Neural progenitor cell (in vitro differentiated cells): ENCODE results near the gene GNG3. TPM values are rescaled to one million over a fixed set of nuclear protein-coding genes. Genes with fewer than 3 reads are reported as not detected.

Experiments used
- DNase-seq: peaks from one replicate; pipeline ENCODE4 v3.0.0-alpha.2; 2016; ENCODE audit warnings: low spot score
- H2AFZ ChIP-seq: fragments of 200-600 bp; sonication (generic); replicated peaks from 2 replicates; pipeline ENCODE4 v1.6.1; 2016; ENCODE audit warnings: antibody characterized with exemption
- H3F3A ChIP-seq: fragments of 200-600 bp; sonication (generic); 2 replicates; pipeline ENCODE4 v1.6.1; 2016; ENCODE audit warnings: antibody characterized with exemption, low read depth
- H3K27ac ChIP-seq: fragments of 200-600 bp; sonication (generic); 2 replicates; pipeline ENCODE4 v1.5.1; 2016; ENCODE audit warnings: mild to moderate bottlenecking
- H3K27me3 ChIP-seq: fragments of 200-600 bp; sonication (generic); 2 replicates; pipeline ENCODE4 v1.6.1; 2016; ENCODE audit warnings: mild to moderate bottlenecking, moderate library complexity
- H3K36me3 ChIP-seq: fragments of 200-600 bp; sonication (generic); 2 replicates; pipeline ENCODE4 v1.5.1; 2016
- H3K4me1 ChIP-seq: fragments of 200-600 bp; sonication (generic); 2 replicates; pipeline ENCODE4 v1.6.1; 2016; ENCODE audit warnings: mixed run types
- H3K4me2 ChIP-seq: fragments of 200-600 bp; sonication (generic); 2 replicates; pipeline ENCODE4 v1.6.1; 2016
- H3K4me3 ChIP-seq: fragments of 200-600 bp; sonication (generic); 2 replicates; pipeline ENCODE4 v1.5.1; 2016
- H3K79me2 ChIP-seq: fragments of 200-600 bp; sonication (generic); 2 replicates; pipeline ENCODE4 v1.6.1; 2016; ENCODE audit warnings: low read depth
- H3K9ac ChIP-seq: fragments of 200-600 bp; sonication (generic); 2 replicates; pipeline ENCODE4 v1.6.1; 2016
- H3K9me3 ChIP-seq: fragments of 200-600 bp; sonication (generic); 2 replicates; pipeline ENCODE4 v1.5.1; 2016; ENCODE audit warnings: low read depth
- H4K20me1 ChIP-seq: fragments of 200-600 bp; sonication (generic); 2 replicates; pipeline ENCODE4 v1.6.1; 2016; ENCODE audit warnings: low read depth
- H3K27ac Mint-ChIP-seq: 3 replicates; pipeline ENCODE4 v1.8.0; 2021; ENCODE audit warnings: mixed read lengths
- H3K27me3 Mint-ChIP-seq: 2 replicates; pipeline ENCODE4 v1.8.0; 2022; ENCODE audit warnings: low read depth, mild to moderate bottlenecking, inconsistent platforms, moderate library complexity, mixed read lengths; ENCODE audit not compliant: insufficient read depth
- H3K36me3 Mint-ChIP-seq: 3 replicates; pipeline ENCODE4 v1.8.0; 2021; ENCODE audit warnings: mixed read lengths
- H3K4me1 Mint-ChIP-seq: 3 replicates; pipeline ENCODE4 v1.8.0; 2021; ENCODE audit warnings: mixed read lengths
- H3K4me3 Mint-ChIP-seq: 3 replicates; pipeline ENCODE4 v1.8.0; 2021; ENCODE audit warnings: mild to moderate bottlenecking, moderate library complexity, mixed read lengths
- H3K9me3 Mint-ChIP-seq: 3 replicates; pipeline ENCODE4 v1.8.0; 2020; ENCODE audit warnings: mixed read lengths
- CTCF ChIP-seq: fragments of 200-600 bp; sonication (generic); IDR thresholded peaks from 2 replicates; pipeline ENCODE4 v1.5.1; 2017; ENCODE audit warnings: antibody characterized with exemption, mild to moderate bottlenecking
- EZH2 ChIP-seq: fragments of 200-600 bp; sonication (generic); IDR thresholded peaks from 2 replicates; pipeline ENCODE4 v1.6.1; 2017; ENCODE audit warnings: antibody characterized with exemption, mild to moderate bottlenecking, moderate library complexity
- EZH2phosphoT487 ChIP-seq: fragments of 200-600 bp; sonication (generic); IDR thresholded peaks from 2 replicates; pipeline ENCODE4 v1.6.1; 2017; ENCODE audit warnings: antibody characterized with exemption
- total RNA-seq: library from RNA; depleted of rRNA; stranded (reverse); fragments of >200 nt; gene quantifications from 2 replicates; pipeline ENCODE4 v1.2.3, GENCODE V29; 2015; ENCODE audit warnings: low replicate concordance

Gene GNG3
- total RNA-seq, 1 donor from 2014 or later: not detected

- H3K27ac Mint-ChIP-seq: peak overlapping the region; percentile 95
- peak overlapping the region; percentile 66 for H2AFZ ChIP-seq
- H3K27me3 ChIP-seq: no peaks in the 10 kb centered on the region
- H3K79me2 ChIP-seq: peaks cover 16% of the 10 kb centered on the region
- no peaks in the 10 kb centered on the region for H4K20me1 ChIP-seq
- TF ChIP-seq EZH2phosphoT487: no peak
- H3K4me3 Mint-ChIP-seq: peak overlapping the region; percentile 88
- no peak for DNase-seq
- peaks cover 19% of the 10 kb centered on the region for H3K36me3 Mint-ChIP-seq
- peaks cover 8% of the 10 kb centered on the region for H3K27me3 Mint-ChIP-seq
- H3K4me1 ChIP-seq: peaks cover 32% of the 10 kb centered on the region
- H3K36me3 ChIP-seq: peaks cover under 1% of the 10 kb centered on the region
- no peaks in the 10 kb centered on the region for H3K9me3 Mint-ChIP-seq
- peaks cover 49% of the 10 kb centered on the region for H3F3A ChIP-seq
- peak overlapping the region; percentile 15 for H3K27ac ChIP-seq
- H3K4me1 Mint-ChIP-seq: peaks cover 44% of the 10 kb centered on the region
- H3K4me2 ChIP-seq: peak overlapping the region; percentile 96
- no peaks in the 10 kb centered on the region for H3K9me3 ChIP-seq
- H3K4me3 ChIP-seq: peak overlapping the region; percentile 60
- H3K9ac ChIP-seq: peak overlapping the region; percentile 74
Measured at GRCh38 chr11:62705413-62705812, 2.1 kb upstream of the GNG3 start.

- H3K27ac Mint-ChIP-seq: peak overlapping the region; percentile 95
- Histone ChIP-seq H3K9ac (peak overlapping the region; percentile 74), H3K4me1 (peaks cover 32% of the 10 kb centered on the region), H3K27me3 (no peaks in the 10 kb centered on the region), H3K9me3 (no peaks in the 10 kb centered on the region), H3K79me2 (peaks cover 16% of the 10 kb centered on the region), H3K36me3 (no peaks in the 10 kb centered on the region), H3K4me2 (peak overlapping the region; percentile 96), H2AFZ (peak overlapping the region; percentile 66), H3K4me3 (peak overlapping the region; percentile 60), H3K27ac (peak overlapping the region; percentile 72), H3F3A (peaks cover 56% of the 10 kb centered on the region), H4K20me1 (no peaks in the 10 kb centered on the region)
- peaks cover 8% of the 10 kb centered on the region for H3K27me3 Mint-ChIP-seq
- peaks cover 20% of the 10 kb centered on the region for H3K36me3 Mint-ChIP-seq
- no peaks in the 10 kb centered on the region for H3K9me3 Mint-ChIP-seq
- peak; percentile 99 for DNase-seq
- TF ChIP-seq EZH2phosphoT487: no peak
- TF ChIP-seq EZH2: no peak
- TF ChIP-seq CTCF: no peak
- peak overlapping the region; percentile 88 for H3K4me3 Mint-ChIP-seq
- H3K4me1 Mint-ChIP-seq: peaks cover 47% of the 10 kb centered on the region
Measured at GRCh38 chr11:62705880-62706849, 1.3 kb upstream of the GNG3 start.

GRCh38 chr11:62706850-62707247, 627 bp upstream of the GNG3 start:
- Histone ChIP-seq H3F3A (peaks cover 63% of the 10 kb centered on the region), H3K9me3 (no peaks in the 10 kb centered on the region), H2AFZ (peak overlapping the region; percentile 7), H3K27ac (peak overlapping the region; percentile 72), H3K4me2 (peak overlapping the region; percentile 96), H4K20me1 (no peaks in the 10 kb centered on the region), H3K79me2 (peaks cover 16% of the 10 kb centered on the region), H3K9ac (no peak overlapping the region), H3K27me3 (no peaks in the 10 kb centered on the region), H3K4me3 (peak overlapping the region; percentile 60), H3K36me3 (no peaks in the 10 kb centered on the region), H3K4me1 (peaks cover 32% of the 10 kb centered on the region)
- Mint-ChIP-seq H3K27me3 (peaks cover 8% of the 10 kb centered on the region), H3K27ac (peak overlapping the region; percentile 85), H3K4me3 (peak overlapping the region; percentile 88), H3K36me3 (peaks cover 18% of the 10 kb centered on the region), H3K9me3 (no peaks in the 10 kb centered on the region), H3K4me1 (peaks cover 47% of the 10 kb centered on the region)
- no peak for DNase-seq
- TF ChIP-seq CTCF (no peak), EZH2phosphoT487 (no peak), EZH2 (no peak)

GRCh38 chr11:62708392-62708791, 916 bp downstream of the GNG3 start:
- Histone ChIP-seq H3K9me3 (no peaks in the 10 kb centered on the region), H2AFZ (no peak overlapping the region), H4K20me1 (no peaks in the 10 kb centered on the region), H3F3A (peaks cover 77% of the 10 kb centered on the region), H3K9ac (no peak overlapping the region), H3K4me2 (peak overlapping the region; percentile 92), H3K36me3 (no peaks in the 10 kb centered on the region), H3K27ac (no peak overlapping the region), H3K4me3 (peak overlapping the region; percentile 65), H3K27me3 (no peaks in the 10 kb centered on the region), H3K4me1 (peaks cover 32% of the 10 kb centered on the region), H3K79me2 (peaks cover 16% of the 10 kb centered on the region)
- H3K4me3 Mint-ChIP-seq: peak overlapping the region; percentile 88
- no peak for DNase-seq
- peak overlapping the region; percentile 97 for H3K27ac Mint-ChIP-seq
- H3K36me3 Mint-ChIP-seq: peaks cover 24% of the 10 kb centered on the region
- TF ChIP-seq CTCF (no peak), EZH2phosphoT487 (no peak), EZH2 (no peak)
- no peaks in the 10 kb centered on the region for H3K9me3 Mint-ChIP-seq
- H3K4me1 Mint-ChIP-seq: peaks cover 47% of the 10 kb centered on the region
- peaks cover 8% of the 10 kb centered on the region for H3K27me3 Mint-ChIP-seq
